Smooth muscle cell of trachea (primary cell): ENCODE data around the gene PDE9A. TPM values are rescaled to one million over a fixed set of nuclear protein-coding genes. Genes with fewer than 3 reads are reported as not detected.

Experiments used
- total RNA-seq: library from RNA; depleted of rRNA; stranded (reverse); fragments of >200 nt; gene quantifications from 2 replicates; pipeline ENCODE4 v1.2.1, GENCODE V29; 2014

The PDE9A gene
- 0.15 and 0.50 TPM in 2 replicates for total RNA-seq

GRCh38 chr21:42653231-42654061 lies at the start of gene PDE9A:
Gene PDE9A, plus strand, starts transcription at chr21:42653621. Its CDS starts 194 bp downstream, at chr21:42653815.

Other genes starting within 250 kb of the PDE9A start
- not detected in 2 replicates for gene UBASH3A, start 249.7 kb upstream of the PDE9A start, total RNA-seq
- 0.15 and 0.17 TPM in 2 replicates for gene RSPH1, start 157.4 kb upstream of the PDE9A start, total RNA-seq
- gene SLC37A1, start 139.8 kb upstream of the PDE9A start, total RNA-seq = 2.3 and 2.6 TPM in 2 replicates
- 8.4 and 10.9 TPM in 2 replicates for gene WDR4, start 225.9 kb downstream of the PDE9A start, total RNA-seq
- 56.6 and 81.7 TPM in 2 replicates for gene NDUFV3, start 239.7 kb downstream of the PDE9A start, total RNA-seq